ENCODE measurements around the gene TNFRSF14.

- TF ChIP-seq ELF4 (IDR thresholded peaks at IDR 0.05) (no peak), BHLHE40 (IDR thresholded peaks at IDR 0.05; ENCODE audit: borderline replicate concordance) (no peak)
These were observed 8.0 kb downstream of the TNFRSF14 start for GRCh38 chr1:2564006-2564814.
